K562 treated with DMSO at 1 percent for 12 hours (cell line): ENCODE measurements around the gene PTPN1. TPM values are rescaled to one million over a fixed set of nuclear protein-coding genes. Genes with fewer than 3 reads are reported as not detected.

Experiments used
- total RNA-seq: library from RNA; unstranded; fragments of 300-600 nt; gene quantifications from 2 replicates; pipeline ENCODE4 v1.2.3, GENCODE V29; 2022; ENCODE audit not compliant: insufficient read depth

The PTPN1 gene
- total RNA-seq = 25.1 and 70.0 TPM in 2 replicates

DNA sequence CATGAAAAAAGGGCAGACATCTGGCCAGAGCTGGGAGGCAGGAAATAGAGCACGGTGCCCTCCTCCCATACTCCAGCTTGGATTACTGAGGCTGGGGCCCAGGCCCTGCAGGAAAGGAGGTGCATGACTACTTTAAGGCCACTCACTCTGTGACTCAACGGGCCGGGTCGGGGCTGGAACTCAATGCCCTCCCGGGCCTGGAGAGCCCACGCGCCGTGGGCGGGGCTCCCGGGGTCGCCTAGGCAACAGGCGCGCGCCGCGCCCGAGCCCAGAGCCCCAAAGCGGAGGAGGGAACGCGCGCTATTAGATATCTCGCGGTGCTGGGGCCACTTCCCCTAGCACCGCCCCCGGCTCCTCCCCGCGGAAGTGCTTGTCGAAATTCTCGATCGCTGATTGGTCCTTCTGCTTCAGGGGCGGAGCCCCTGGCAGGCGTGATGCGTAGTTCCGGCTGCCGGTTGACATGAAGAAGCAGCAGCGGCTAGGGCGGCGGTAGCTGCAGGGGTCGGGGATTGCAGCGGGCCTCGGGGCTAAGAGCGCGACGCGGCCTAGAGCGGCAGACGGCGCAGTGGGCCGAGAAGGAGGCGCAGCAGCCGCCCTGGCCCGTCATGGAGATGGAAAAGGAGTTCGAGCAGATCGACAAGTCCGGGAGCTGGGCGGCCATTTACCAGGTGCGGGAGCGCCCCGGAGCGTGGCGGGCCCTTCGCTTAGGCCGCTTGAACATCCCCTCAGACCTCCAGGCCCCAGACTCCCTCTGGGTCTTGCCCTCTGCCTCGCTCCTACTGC is at the start of gene PTPN1:
PTPN1 (plus strand) TSS at position 461 of the 783 bp plus-strand sequence; CDS start at position 606, 145 bp downstream.

Other genes starting within 250 kb of the PTPN1 start
- 10.4 and 27.7 TPM in 2 replicates for gene RIPOR3, start 181.2 kb downstream of the PTPN1 start, total RNA-seq
- 1.1 and 3.2 TPM in 2 replicates for gene PARD6B, start 221.2 kb downstream of the PTPN1 start, total RNA-seq